HepG2 (cell line): ENCODE results near the gene ERC1.

ENCODE experiments used
- HCFC1 ChIP-seq: fragments of 150-350 bp; IDR thresholded peaks from 2 replicates; pipeline ENCODE4 v1.6.1; 2014; ENCODE audit warnings: low read depth, low read length
- NCOR1 ChIP-seq: fragments of 200-600 bp; sonication (generic); IDR thresholded peaks from 2 replicates; pipeline ENCODE4 v1.7.0; 2017; ENCODE audit warnings: antibody characterized with exemption, low read length, borderline replicate concordance

DNA sequence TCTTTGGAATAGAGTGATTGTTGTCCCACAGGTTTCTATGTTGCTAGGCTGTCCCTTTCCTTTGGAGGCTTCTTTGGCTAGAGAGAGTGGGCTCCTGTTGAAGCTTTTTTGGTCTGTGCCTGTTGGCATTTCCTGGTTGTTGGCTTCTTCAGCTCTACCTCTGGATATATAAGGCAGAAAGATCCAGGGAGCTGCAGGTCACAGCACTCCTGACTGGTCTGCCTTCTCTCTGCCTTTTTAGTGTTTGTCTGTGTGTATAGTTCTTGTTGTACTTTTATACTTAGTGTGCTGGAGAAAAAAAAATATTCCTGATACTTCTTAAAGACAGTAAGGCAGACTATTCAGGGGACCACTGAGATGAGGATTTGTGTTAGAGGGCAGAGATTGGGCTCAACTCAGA is 400.7 kb downstream of the ERC1 start:
- no peak for TF ChIP-seq HCFC1
- TF ChIP-seq NCOR1, result no peak
